Measurements from ENCODE around the gene ATXN1L.

- TF ChIP-seq ZNF274 (IDR thresholded peaks at IDR 0.05; ENCODE audit: low read depth, low read length) (no peak), SUZ12 (IDR thresholded peaks at IDR 0.05; ENCODE audit: extremely low read depth, insufficient read depth, insufficient read length) (no peak), YY1 (IDR thresholded peaks at IDR 0.05; ENCODE audit: insufficient read depth, insufficient read length) (no peak)
Observed at GRCh38 chr16:71840052-71840451, 5.7 kb upstream of the ATXN1L start.
